Fibroblast of pulmonary artery (primary cell): ENCODE measurements around the gene DHPS.
"Not testable (repeated sequence)": the region's sequence is repeated elsewhere in the genome, so short reads cannot be mapped to it uniquely, and the experiment has no call there.

Source experiments
- DNase-seq: peaks from one replicate; pipeline ENCODE4 v3.0.0-alpha.2; 2010; ENCODE audit warnings: low read depth
- H3K4me3 ChIP-seq: replicated peaks from 2 replicates; pipeline ENCODE4 v1.5.1; 2011; ENCODE audit warnings: low read depth, mild to moderate bottlenecking, control low read depth, low read length, moderate library complexity
- TF ChIP-seq, protein P1 (sequence below): IDR thresholded peaks from 2 replicates; pipeline ENCODE4 v1.5.1; 2011; ENCODE audit warnings: mild to moderate bottlenecking, control low read depth, low read length, inconsistent platforms; ENCODE audit errors: missing control alignments

DHPS gene

DNA sequence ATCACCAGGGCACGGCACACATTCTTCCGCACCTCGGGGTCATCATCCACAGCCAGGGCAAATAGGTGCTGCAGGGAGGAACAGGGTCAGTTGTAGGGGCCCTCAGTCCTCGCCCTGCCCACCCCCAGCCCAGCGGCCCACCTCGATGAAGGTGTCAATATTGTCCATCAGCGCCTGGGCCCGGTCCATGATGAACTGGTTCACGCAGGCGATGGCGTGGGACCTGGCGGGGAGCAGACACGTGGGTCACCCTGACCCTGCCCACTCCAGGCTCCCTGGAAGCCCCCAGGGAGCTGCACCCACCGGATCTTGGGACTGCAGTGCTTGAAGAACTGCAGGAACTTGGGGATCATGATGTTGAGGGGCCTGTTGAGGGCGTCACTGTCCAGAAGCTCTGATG lies 33.4 kb upstream of the DHPS start:
- TF ChIP-seq, protein P1, sequence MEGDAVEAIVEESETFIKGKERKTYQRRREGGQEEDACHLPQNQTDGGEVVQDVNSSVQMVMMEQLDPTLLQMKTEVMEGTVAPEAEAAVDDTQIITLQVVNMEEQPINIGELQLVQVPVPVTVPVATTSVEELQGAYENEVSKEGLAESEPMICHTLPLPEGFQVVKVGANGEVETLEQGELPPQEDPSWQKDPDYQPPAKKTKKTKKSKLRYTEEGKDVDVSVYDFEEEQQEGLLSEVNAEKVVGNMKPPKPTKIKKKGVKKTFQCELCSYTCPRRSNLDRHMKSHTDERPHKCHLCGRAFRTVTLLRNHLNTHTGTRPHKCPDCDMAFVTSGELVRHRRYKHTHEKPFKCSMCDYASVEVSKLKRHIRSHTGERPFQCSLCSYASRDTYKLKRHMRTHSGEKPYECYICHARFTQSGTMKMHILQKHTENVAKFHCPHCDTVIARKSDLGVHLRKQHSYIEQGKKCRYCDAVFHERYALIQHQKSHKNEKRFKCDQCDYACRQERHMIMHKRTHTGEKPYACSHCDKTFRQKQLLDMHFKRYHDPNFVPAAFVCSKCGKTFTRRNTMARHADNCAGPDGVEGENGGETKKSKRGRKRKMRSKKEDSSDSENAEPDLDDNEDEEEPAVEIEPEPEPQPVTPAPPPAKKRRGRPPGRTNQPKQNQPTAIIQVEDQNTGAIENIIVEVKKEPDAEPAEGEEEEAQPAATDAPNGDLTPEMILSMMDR: no peak
- no peak for DNase-seq
- H3K4me3 ChIP-seq: no peak overlapping the region

DNA sequence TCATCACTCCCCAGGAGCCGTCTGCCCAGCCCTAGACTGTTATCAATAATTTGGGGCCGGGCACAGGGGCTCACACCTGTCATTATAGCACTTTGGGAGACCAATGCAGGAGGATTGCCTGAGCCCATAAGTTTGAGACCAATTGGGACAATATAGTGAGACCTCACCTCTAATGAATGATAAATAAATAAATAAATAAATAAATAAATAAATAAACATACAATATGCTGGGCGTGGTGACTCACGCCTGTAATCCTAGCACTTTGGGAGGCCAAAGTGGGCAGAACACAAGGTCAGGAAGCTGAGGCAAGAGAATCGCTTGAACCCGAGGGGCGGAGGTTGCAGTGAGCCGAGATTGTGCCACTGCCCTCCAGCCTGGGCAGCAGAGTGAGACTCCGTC lies 31.6 kb upstream of the DHPS start:
- DNase-seq, H3K4me3 ChIP-seq: not testable (repeated sequence)

DNA sequence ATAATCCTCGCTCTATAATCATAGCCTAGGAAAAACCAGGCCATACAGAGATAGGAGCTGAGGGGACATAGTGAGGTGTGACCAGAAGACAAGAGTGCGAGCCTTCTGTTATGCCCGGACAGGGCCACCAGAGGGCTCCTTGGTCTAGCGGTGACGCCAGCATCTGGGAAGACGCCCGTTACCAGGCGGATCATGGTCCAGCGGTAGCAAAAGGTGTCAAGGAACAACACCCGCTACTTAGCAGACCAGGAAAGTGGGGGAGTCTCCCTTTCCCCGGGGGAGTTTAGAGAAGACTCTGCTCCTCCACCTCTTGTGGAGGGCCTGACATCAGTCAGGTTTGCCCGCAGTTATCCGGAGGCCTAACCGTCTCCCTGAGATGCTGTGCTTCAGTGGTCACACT lies 30.4 kb upstream of the DHPS start:
- H3K4me3 ChIP-seq, DNase-seq: not testable (repeated sequence)

DNA sequence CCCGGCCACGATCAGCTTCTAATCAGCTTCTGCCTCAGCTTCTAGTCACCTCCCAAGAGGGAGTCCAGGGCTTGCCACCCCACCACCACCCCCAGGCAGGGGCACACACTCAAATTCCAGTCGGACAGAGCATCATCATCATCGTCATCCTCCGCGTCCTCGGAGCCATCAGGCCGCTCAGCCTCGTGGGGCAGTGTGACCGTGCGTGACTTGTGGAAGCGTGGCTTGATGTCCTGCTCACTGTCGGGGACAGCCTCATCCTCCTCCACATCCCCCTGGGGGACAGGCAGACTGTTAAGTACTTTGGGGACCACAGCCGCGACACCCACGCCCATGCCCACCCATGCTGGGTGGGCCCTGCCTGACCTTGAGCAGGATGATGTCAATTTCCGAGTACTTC lies 29.5 kb upstream of the DHPS start:
- DNase-seq: no peak
- H3K4me3 ChIP-seq: no peak overlapping the region
- TF ChIP-seq, protein P1: no peak

DNA sequence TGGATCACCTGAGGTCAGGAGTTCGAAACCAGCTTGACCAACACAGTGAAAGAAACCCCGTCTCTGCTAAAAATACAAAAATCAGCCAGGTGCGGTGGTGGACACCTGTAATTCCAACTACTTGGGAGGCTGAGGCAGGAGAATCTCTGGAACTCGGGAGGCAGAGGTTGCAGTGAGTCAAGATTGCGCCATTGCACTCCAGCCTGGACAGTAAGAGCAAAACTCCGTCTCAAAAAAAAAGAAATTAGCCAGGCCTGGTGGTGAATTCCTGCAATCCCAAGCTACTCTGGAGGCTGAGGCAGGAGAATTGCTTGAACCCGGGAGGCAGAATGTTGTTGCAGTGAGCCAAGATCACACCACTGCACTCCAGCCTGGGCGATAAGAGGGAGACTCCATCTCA lies 27.0 kb upstream of the DHPS start:
- TF ChIP-seq, protein P1: no peak
- DNase-seq: no peak
- H3K4me3 ChIP-seq: no peak overlapping the region

DNA sequence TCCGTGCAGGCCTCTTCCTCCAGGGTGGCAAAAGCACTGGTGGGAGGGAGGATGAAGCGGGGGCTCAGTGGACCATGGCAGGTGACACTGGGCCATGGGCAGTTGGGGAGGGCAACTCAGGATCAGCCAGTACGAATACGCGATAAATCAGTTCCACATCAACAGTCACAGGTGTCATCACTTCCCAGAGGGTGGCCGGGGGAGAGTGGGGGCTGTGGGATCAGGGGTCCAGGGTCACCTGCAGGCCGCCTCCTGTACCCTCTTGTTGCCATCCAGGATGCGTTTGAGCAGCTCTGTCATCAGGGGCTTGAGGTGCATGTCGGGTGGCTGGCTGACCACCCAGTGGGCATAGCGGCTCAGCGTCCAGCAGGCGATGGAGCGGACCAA lies 24.6 kb upstream of the DHPS start:
- TF ChIP-seq, protein P1: no peak

DNA sequence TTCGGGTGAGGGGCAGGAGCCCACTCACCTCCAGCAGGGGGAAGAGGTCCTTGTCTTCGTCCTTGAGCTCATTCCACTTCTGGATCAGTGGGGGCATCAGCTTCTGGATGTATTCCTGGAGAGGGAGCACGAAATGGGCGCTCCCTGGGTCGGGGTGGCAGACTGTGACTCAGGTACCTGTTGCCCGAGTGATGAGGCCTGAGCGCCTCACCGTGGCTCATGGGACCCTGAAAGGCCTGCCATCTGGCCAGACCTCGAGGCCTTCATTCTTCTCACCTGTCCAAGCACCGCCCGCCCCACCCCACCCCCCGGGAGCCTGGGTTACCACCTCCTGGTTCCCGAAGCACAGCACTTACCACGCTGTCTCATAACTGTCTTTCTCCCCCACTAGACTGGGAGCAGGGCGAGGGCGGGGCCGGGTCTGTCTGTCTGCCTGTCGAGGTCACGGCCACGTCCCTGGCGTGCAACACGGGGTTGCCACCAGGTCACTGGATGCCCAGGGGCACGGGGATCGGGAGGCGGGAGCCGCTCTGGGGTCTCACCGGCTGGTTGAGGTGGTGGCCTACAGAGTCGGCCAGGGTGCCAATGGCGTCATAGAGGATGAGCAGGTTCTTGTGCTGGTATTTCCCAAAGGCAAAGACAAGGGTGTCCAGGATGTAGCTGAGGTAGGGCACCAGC lies 24.1 kb upstream of the DHPS start:
- DNase-seq: no peak
- no peak overlapping the region for H3K4me3 ChIP-seq
- TF ChIP-seq, protein P1: no peak

More for the DNA sequence above, 24.6 kb upstream of the DHPS start:
- H3K4me3 ChIP-seq: no peak overlapping the region
- DNase-seq: no peak

DNA sequence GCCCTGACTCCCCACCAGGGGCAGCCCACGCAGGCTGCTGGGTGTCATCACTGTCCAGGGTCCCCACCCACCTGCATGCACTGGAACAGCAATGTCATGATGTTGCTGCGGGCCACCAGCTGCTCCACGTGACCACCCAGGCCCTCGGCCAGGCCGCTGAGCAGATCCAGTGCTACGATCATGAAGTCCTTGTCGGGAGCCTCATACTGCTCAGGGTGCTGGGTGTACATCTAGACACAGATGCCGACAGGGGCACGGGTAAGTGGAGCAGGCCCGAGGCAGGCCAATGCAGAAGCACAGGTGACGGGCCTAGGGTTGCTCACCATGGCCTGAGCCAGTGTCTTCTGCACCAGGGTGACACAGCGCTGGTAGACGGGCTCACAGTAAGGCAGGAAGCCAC lies 23.5 kb upstream of the DHPS start:
- TF ChIP-seq, protein P1: no peak
- DNase-seq: no peak

More for the DNA sequence above, 23.5 kb upstream of the DHPS start:
- H3K4me3 ChIP-seq: no peak overlapping the region
